ENCODE data around the gene CLCN1.

- no peak for TF ChIP-seq CTCF (IDR thresholded peaks at IDR 0.05 in 4 of 5, conservative IDR thresholded peaks at IDR 0.05 in 1 of 5)
- no peak for TF ChIP-seq POLR2A (IDR thresholded peaks at IDR 0.05)
These were observed 31.1 kb upstream of the CLCN1 start, which contains the start of gene TMEM139 for GRCh38 chr7:143284591-143285469.

Measured in gastrocnemius medialis (tissue), 4 donors.